ENCODE results near the gene NPY5R. TPM values are rescaled to one million over a fixed set of nuclear protein-coding genes. Genes with fewer than 3 reads are reported as not detected.

Gene NPY5R
- not detected for total RNA-seq
- long read RNA-seq, partial matches to known transcripts, result 0 of 1 reads
- long read RNA-seq, other reads (novel, unspliced or antisense), result 0 of 1 reads

GRCh38 chr4:163343604-163344146, at the start of gene NPY5R:
TSS of gene NPY5R (plus strand) at chr4:163343892. CDS start at chr4:163350274, 6,382 bp downstream.
- intact Hi-C loops (cut with micrococcal nuclease), result no loop called here
- peak; percentile 23 for DNase-seq
- peak; percentile 57 for ATAC-seq

- DNase-seq (no peak), ATAC-seq (no peak)
- intact Hi-C loops (cut with micrococcal nuclease), result no loop called here
Measured at GRCh38 chr4:163295138-163295537, 48.6 kb upstream of the NPY5R start.

- intact Hi-C loops (cut with micrococcal nuclease), result no loop called here
- DNase-seq (no peak), ATAC-seq (no peak)
Measured at GRCh38 chr4:163300445-163300844, 43.2 kb upstream of the NPY5R start.

- ATAC-seq (no peak), DNase-seq (no peak)
- intact Hi-C loops (cut with micrococcal nuclease), result no loop called here
Measured at GRCh38 chr4:163303069-163303468, 40.6 kb upstream of the NPY5R start.

GRCh38 chr4:163309466-163309865, 34.2 kb upstream of the NPY5R start:
- intact Hi-C loops (cut with micrococcal nuclease), result no loop called here
- DNase-seq, result no peak
- no peak for ATAC-seq

DNA sequence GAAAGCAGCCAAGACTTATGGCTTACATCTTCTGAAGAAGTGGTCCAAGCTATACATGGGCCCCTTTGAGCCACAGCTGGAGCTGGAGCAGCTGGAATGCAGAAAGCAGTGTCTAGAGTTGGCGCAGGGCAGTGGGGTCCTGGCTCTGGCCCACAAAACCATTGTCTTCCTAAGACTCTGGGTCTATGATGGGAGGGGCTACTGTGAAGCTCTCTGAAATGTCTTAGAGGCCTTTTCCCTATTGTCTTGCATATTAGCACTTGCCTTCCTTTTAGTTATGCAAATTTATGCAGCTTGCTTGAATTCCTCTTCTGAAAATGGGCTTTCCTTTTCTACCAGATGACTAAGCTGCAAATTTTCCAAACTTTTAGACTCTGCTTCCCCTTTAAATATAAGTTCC, 26.6 kb upstream of the NPY5R start:
- ATAC-seq (no peak), DNase-seq (no peak)
- intact Hi-C loops (cut with micrococcal nuclease), result no loop called here

GRCh38 chr4:163330916-163331628, 12.6 kb upstream of the NPY5R start:
- ATAC-seq (no peak), DNase-seq (no peak)
- intact Hi-C loops (cut with micrococcal nuclease), result loop anchor here (10.0 kb wide), 1 partner anchor 686 kb away; no protein-coding TSS in a partner anchor

GRCh38 chr4:163331629-163332376, 11.9 kb upstream of the NPY5R start:
- peak; percentile 74 for ATAC-seq
- peak; percentile 42 for DNase-seq
- intact Hi-C loops (cut with micrococcal nuclease), result loop anchor here (10.0 kb wide), 1 partner anchor 687 kb away; no protein-coding TSS in a partner anchor

DNA sequence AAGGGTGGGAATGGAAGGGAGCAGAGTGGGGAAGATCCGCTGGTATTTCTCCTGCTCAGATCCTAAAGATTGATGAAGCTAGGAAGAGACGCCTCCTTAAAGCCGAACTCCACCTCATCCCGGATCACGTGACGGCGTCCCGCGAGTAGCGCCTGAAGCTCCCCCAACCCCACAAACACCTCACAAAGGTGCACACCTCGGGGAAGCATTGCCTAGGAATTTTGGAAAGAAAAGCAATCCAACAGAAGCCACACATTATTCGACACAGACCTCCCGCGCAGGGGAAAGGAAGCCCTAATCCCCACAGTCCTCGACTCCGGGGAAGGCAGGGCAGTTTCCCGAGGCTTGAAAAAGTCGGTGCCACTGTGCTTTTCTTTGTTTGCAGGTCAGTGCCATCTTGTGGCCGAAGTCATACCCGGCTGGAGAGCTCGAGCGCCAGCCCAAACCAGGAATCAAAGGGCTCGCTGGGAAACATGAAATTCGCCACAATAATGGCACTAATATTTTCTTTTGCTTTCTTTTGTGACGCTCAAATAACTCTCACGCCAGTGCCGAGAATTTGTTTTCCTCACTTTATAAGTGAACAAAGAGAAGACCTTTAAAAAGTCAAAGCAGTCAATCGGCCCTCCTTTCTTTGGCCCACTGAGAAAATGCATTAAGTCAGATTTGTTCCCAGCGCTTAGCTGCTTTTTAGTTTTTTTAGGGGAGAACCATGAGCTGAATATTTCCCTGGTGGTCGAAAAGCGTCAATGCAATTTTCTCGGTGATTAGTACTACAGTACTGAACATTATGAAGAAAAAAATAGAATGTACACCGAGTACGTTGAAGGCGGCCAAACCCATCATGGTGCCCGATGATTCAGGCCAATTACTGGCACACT, 10.9 kb upstream of the NPY5R start, which contains the start of gene NPY1R:
TSS of gene NPY1R (minus strand) at position 71 of the 881 bp plus-strand sequence. CDS start 6,042 bp downstream, outside the sequence.
- peak; percentile 58 for DNase-seq
- peak; percentile 97 for ATAC-seq
- intact Hi-C loops (cut with micrococcal nuclease), result loop anchor here (10.0 kb wide), 1 partner anchor 688 kb away; no protein-coding TSS in a partner anchor

DNA sequence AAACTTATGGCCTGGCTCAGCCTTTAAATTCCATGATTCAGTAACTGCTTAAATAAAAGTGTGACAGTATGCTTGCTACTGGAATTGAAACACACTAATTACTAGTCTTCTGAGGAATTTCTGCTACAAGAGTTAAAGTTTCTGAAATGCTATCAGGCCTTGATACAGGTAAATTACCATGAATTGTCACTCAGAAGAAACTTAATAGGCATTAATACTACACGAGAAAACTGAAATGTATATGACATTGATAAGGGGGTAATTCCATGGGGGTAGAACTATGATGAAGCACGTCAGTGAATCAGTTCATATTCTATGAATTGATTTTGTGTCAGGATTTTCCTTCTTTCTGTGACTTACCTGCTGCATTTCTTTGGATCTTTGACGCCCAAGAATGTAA, 8.3 kb upstream of the NPY5R start:
- intact Hi-C loops (cut with micrococcal nuclease), result loop anchor here (10.0 kb wide), 1 partner anchor 691 kb away; no protein-coding TSS in a partner anchor
- DNase-seq, result no peak
- no peak for ATAC-seq

- intact Hi-C loops (cut with micrococcal nuclease), result no loop called here
- peak; percentile 28 for DNase-seq
- ATAC-seq, result peak; percentile 49
Measured at GRCh38 chr4:163344147-163345125, 744 bp downstream of the NPY5R start.

- intact Hi-C loops (cut with micrococcal nuclease), result no loop called here
Measured at GRCh38 chr4:163350672-163351071, 7.0 kb downstream of the NPY5R start.

DNA sequence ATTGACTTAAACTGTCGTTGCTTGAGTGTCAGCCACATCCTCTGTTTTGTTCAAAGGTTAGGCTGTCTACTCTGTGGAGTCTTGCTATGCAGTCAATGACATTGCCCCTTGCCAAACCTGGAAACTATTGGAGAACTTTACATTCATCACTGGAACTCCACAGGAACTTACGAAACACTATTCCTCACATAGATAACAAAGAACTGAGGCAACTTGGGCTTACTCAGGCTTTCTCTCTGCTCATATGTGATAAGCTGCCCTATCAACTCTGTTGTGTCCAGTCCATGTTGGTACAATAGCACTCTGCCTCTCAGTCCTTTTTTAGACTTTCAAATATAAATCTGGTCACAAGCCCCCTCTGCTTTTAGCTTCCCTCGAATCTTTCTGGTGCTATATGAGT, 9.4 kb downstream of the NPY5R start:
- DNase-seq (no peak), ATAC-seq (no peak)
- intact Hi-C loops (cut with micrococcal nuclease), result no loop called here

More at GRCh38 chr4:163350672-163351071, 7.0 kb downstream of the NPY5R start:
- ATAC-seq, result no peak
- DNase-seq, result no peak

GRCh38 chr4:163356104-163356503, 12.4 kb downstream of the NPY5R start:
- DNase-seq (no peak), ATAC-seq (no peak)
- intact Hi-C loops (cut with micrococcal nuclease), result no loop called here

DNA sequence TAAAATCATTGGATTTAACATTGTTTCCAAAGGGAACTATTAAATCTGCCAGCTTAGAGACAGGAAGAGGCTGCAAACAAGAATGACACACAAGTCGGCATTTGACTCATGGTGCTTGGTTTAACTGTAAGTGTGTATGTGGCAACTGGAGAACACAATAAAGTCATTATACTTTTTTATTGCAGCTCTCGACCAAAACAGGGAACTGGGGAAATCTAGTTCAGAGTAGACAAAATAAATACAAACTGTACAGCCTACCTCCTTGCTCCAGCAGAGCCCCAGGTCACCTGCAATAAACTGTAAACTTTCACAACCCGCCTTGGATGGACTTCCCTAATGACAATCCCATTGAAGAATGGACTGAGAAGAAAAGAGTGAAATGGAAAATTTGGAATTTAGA, 24.0 kb downstream of the NPY5R start:
- DNase-seq (no peak), ATAC-seq (no peak)
- intact Hi-C loops (cut with micrococcal nuclease), result no loop called here

DNA sequence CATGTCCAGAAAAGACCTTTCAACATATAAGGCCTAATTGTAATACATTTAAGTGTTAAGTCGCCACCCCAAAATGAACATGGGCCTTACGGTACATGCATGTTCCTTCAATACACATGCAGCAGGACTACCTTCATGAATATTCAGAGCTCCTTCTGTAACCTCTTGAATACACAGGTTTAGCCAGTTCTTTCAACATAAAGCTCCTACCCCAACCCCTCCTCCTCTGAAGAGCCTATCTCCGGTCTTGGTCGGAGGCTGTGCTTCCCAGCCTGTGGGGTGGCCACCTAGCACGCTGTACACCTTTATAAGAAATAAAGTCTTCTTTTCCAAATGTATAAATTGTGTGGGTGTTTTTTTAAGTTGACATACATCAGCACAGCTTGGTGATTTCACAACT, 28.3 kb downstream of the NPY5R start:
- intact Hi-C loops (cut with micrococcal nuclease), result no loop called here
- DNase-seq (no peak), ATAC-seq (no peak)

GRCh38 chr4:163378661-163379060, 35.0 kb downstream of the NPY5R start:
- intact Hi-C loops (cut with micrococcal nuclease), result no loop called here
- ATAC-seq (no peak), DNase-seq (no peak)

DNA sequence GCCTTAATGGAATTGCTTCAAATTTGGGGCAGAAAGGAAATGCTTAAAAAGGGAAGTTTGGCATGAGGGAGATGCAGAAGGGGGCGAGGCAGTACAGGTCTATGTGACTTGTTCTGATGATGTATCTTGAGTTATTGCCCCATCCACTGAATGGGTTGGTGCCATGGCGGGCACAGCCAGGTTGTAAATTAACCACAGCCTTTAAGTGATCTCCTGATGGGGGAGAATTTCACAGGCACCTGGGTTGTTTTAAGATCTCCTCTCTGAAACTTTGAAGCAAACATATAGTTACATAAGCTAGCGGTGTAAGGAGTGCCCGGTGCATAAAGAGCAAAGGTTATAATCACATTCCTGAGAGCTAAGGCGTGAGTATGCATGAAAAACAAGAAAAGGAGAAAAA, 37.0 kb downstream of the NPY5R start:
- no peak for ATAC-seq
- intact Hi-C loops (cut with micrococcal nuclease), result no loop called here
- DNase-seq, result no peak

All from left ventricle myocardium superior (tissue), 1 donor.